Duodenal mucosa (tissue), 2 donors: ENCODE results near the gene INAFM2.

Source experiments
- H3K27ac ChIP-seq: one replicate; pipeline ENCODE4 v1.7.0; 2013; ENCODE audit warnings: low read depth, low read length
- H3K27me3 ChIP-seq, 2 donors: one replicate each; pipeline ENCODE4 v1.7.0; 2013; ENCODE audit warnings: low read length in 2 of 2, control low read depth in 1 of 2; ENCODE audit not compliant: insufficient read depth in 2 of 2, control insufficient read depth in 1 of 2
- H3K36me3 ChIP-seq, 2 donors: one replicate each; pipeline ENCODE4 v1.7.0; 2013; ENCODE audit warnings: low read length in 2 of 2, control low read depth in 1 of 2; ENCODE audit not compliant: insufficient read depth in 2 of 2, control insufficient read depth in 1 of 2
- H3K4me1 ChIP-seq, 2 donors: one replicate each; pipeline ENCODE4 v1.7.0; 2013; ENCODE audit warnings: low read length in 2 of 2, control low read depth in 1 of 2; ENCODE audit not compliant: insufficient read depth in 2 of 2, control insufficient read depth in 1 of 2
- H3K4me3 ChIP-seq, 2 donors: one replicate each; pipeline ENCODE4 v1.7.0; 2013; ENCODE audit warnings: low read length in 2 of 2, low read depth in 1 of 2
- H3K9ac ChIP-seq, 2 donors: one replicate each; pipeline ENCODE4 v1.7.0; 2013; ENCODE audit warnings: low read length in 2 of 2, low read depth in 1 of 2
- H3K9me3 ChIP-seq, 2 donors: one replicate each; pipeline ENCODE4 v1.7.0; 2013; ENCODE audit warnings: low read length in 2 of 2, control low read depth in 1 of 2; ENCODE audit not compliant: control insufficient read depth in 1 of 2

Gene INAFM2

GRCh38 chr15:40287505-40287904 is 36.0 kb upstream of the INAFM2 start:
- Histone ChIP-seq H3K27ac (no peak overlapping the region), H3K27me3 (peaks cover 13 to 33% of the 10 kb centered on the region in 2 donors), H3K9me3 (no peaks in the 10 kb centered on the region), H3K36me3 (peaks cover 2 to 4% of the 10 kb centered on the region in 2 donors), H3K9ac (no peak overlapping the region), H3K4me1 (peaks cover 7 to 9% of the 10 kb centered on the region in 2 donors), H3K4me3 (no peak overlapping the region)

- no peak overlapping the region for H3K4me3 ChIP-seq
- H3K9ac ChIP-seq: no peak overlapping the region
- no peak overlapping the region for H3K27ac ChIP-seq
- H3K9me3 ChIP-seq: no peaks in the 10 kb centered on the region
- peaks cover 13 to 32% of the 10 kb centered on the region in 2 donors for H3K27me3 ChIP-seq
- peaks cover 2 to 4% of the 10 kb centered on the region in 2 donors for H3K36me3 ChIP-seq
- peaks cover 7 to 9% of the 10 kb centered on the region in 2 donors for H3K4me1 ChIP-seq
Observed at GRCh38 chr15:40287968-40288367, 35.5 kb upstream of the INAFM2 start.

- H3K4me3 ChIP-seq: no peak overlapping the region
- peaks cover 2 to 5% of the 10 kb centered on the region in 2 donors for H3K36me3 ChIP-seq
- peaks cover 4 to 19% of the 10 kb centered on the region in 2 donors for H3K27me3 ChIP-seq
- no peak overlapping the region for H3K27ac ChIP-seq
- H3K9ac ChIP-seq: no peak overlapping the region
- peaks cover 7 to 9% of the 10 kb centered on the region in 2 donors for H3K4me1 ChIP-seq
- no peaks in the 10 kb centered on the region for H3K9me3 ChIP-seq
Observed at GRCh38 chr15:40289140-40289775, 34.2 kb upstream of the INAFM2 start.

- H3K9me3 ChIP-seq: no peaks in the 10 kb centered on the region
- peaks cover 7 to 9% of the 10 kb centered on the region in 2 donors for H3K4me1 ChIP-seq
- H3K4me3 ChIP-seq: no peak overlapping the region
- peaks cover 3 to 12% of the 10 kb centered on the region in 2 donors for H3K27me3 ChIP-seq
- H3K27ac ChIP-seq: no peak overlapping the region
- H3K9ac ChIP-seq: no peak overlapping the region
- peaks cover 2 to 9% of the 10 kb centered on the region in 2 donors for H3K36me3 ChIP-seq
Observed at GRCh38 chr15:40290545-40290917, 33.0 kb upstream of the INAFM2 start.

GRCh38 chr15:40290918-40291574 is 32.4 kb upstream of the INAFM2 start:
- H3K4me3 ChIP-seq: peak overlapping the region in 1 of 2 donors; percentile 45
- H3K27ac ChIP-seq: no peak overlapping the region
- H3K36me3 ChIP-seq: peaks cover 2 to 9% of the 10 kb centered on the region in 2 donors
- H3K27me3 ChIP-seq: peaks cover 3 to 12% of the 10 kb centered on the region in 2 donors
- H3K9me3 ChIP-seq: no peaks in the 10 kb centered on the region
- H3K9ac ChIP-seq: no peak overlapping the region
- peaks cover 7 to 9% of the 10 kb centered on the region in 2 donors for H3K4me1 ChIP-seq

- peaks cover 3 to 12% of the 10 kb centered on the region in 2 donors for H3K27me3 ChIP-seq
- H3K4me3 ChIP-seq: no peak overlapping the region
- no peak overlapping the region for H3K9ac ChIP-seq
- no peak overlapping the region for H3K27ac ChIP-seq
- H3K4me1 ChIP-seq: peaks cover 7 to 9% of the 10 kb centered on the region in 2 donors
- H3K9me3 ChIP-seq: no peaks in the 10 kb centered on the region
- peaks cover 2 to 11% of the 10 kb centered on the region in 2 donors for H3K36me3 ChIP-seq
Observed at GRCh38 chr15:40292246-40292645, 31.2 kb upstream of the INAFM2 start.

- Histone ChIP-seq H3K9ac (no peak overlapping the region), H3K27ac (no peak overlapping the region), H3K4me1 (peaks cover 7 to 9% of the 10 kb centered on the region in 2 donors), H3K36me3 (peaks cover 2 to 11% of the 10 kb centered on the region in 2 donors), H3K9me3 (no peaks in the 10 kb centered on the region), H3K27me3 (peaks cover 3 to 12% of the 10 kb centered on the region in 2 donors), H3K4me3 (no peak overlapping the region)
Observed at GRCh38 chr15:40293006-40293405, 30.5 kb upstream of the INAFM2 start.

GRCh38 chr15:40293905-40294895 is 29.3 kb upstream of the INAFM2 start:
- Histone ChIP-seq H3K9ac (no peak overlapping the region), H3K27me3 (peaks cover 3 to 12% of the 10 kb centered on the region in 2 donors), H3K4me3 (no peak overlapping the region), H3K9me3 (no peaks in the 10 kb centered on the region), H3K27ac (no peak overlapping the region), H3K4me1 (peaks cover 7% of the 10 kb centered on the region in 2 donors), H3K36me3 (peaks cover 2 to 17% of the 10 kb centered on the region in 2 donors)

GRCh38 chr15:40295297-40295696 is 28.2 kb upstream of the INAFM2 start:
- Histone ChIP-seq H3K27ac (no peak overlapping the region), H3K9ac (no peak overlapping the region), H3K27me3 (peaks cover 3 to 12% of the 10 kb centered on the region in 2 donors), H3K9me3 (no peaks in the 10 kb centered on the region), H3K4me3 (no peak overlapping the region), H3K4me1 (peaks cover 0 to 7% of the 10 kb centered on the region in 2 donors), H3K36me3 (peaks cover 0 to 17% of the 10 kb centered on the region in 2 donors)
